Measurements from ENCODE around the gene NUP205.

Gene NUP205

DNA sequence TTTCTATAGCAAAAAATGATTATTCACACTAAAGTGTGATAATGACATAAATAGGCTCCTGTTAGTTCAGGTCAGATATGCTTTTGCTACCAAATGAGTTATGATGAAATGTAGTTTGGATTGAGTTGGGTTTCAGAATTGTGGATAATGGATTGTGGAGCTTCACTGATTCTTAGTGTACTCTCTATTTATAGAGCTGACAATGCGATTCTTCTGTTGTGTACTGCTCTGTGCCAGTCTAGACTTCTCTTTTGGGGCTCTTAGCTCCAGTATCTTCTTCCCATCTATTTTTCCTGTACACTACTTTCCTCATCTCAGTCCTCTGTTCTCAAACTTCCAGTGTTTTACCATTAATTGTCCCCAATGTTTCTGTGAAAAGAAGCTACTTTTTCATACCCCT is 112.1 kb downstream of the NUP205 start:
- TF ChIP-seq CTCF (IDR thresholded peaks at IDR 0.05; ENCODE audit: low read depth, low read length) = no peak
- no peak for TF ChIP-seq EZH2phosphoT487 (IDR thresholded peaks at IDR 0.05; ENCODE audit: low read depth)
- H3K4me3 ChIP-seq (ENCODE audit: low read length) = no peak overlapping the region
- H3K27ac ChIP-seq (ENCODE audit: low read length) = no peak overlapping the region
- H3K9me3 ChIP-seq (ENCODE audit: insufficient read depth, low read length) = no peaks in the 10 kb centered on the region
- no peak overlapping the region for H2AFZ ChIP-seq (ENCODE audit: low read depth, low read length)
- H3K9ac ChIP-seq (ENCODE audit: low read length) = no peak overlapping the region
- H3K4me1 ChIP-seq (ENCODE audit: low read length) = 0 out of 2 replicates have a peak, but pooled peaks cover 5% of the 10 kb centered on the region
- peaks cover 12% of the 10 kb centered on the region for H3K36me3 ChIP-seq (replicated peaks; ENCODE audit: low read depth, low read length)
- H3K79me2 ChIP-seq (ENCODE audit: low read length) = peaks cover 61% of the 10 kb centered on the region
- no peak overlapping the region for H3K4me2 ChIP-seq (ENCODE audit: low read length)
- peaks cover 11% of the 10 kb centered on the region; the same call in 1 of the 2 replicates for H4K20me1 ChIP-seq (ENCODE audit: insufficient read depth, low read length)
- H3K27me3 ChIP-seq (ENCODE audit: low read depth, low read length) = no peaks in the 10 kb centered on the region

- H4K20me1 ChIP-seq (ENCODE audit: insufficient read depth, low read length) = peaks cover 11% of the 10 kb centered on the region; the same call in 1 of the 2 replicates
- no peaks in the 10 kb centered on the region for H3K27me3 ChIP-seq (ENCODE audit: low read depth, low read length)
- H3K9me3 ChIP-seq (ENCODE audit: insufficient read depth, low read length) = no peaks in the 10 kb centered on the region
- peaks cover 14% of the 10 kb centered on the region for H3K36me3 ChIP-seq (replicated peaks; ENCODE audit: low read depth, low read length)
- H3K79me2 ChIP-seq (ENCODE audit: low read length) = peaks cover 57% of the 10 kb centered on the region
- H3K4me2 ChIP-seq (ENCODE audit: low read length) = no peak overlapping the region
- no peak overlapping the region for H2AFZ ChIP-seq (ENCODE audit: low read depth, low read length)
- H3K4me1 ChIP-seq (ENCODE audit: low read length) = 0 out of 2 replicates have a peak, but pooled peaks cover 5% of the 10 kb centered on the region
- H3K9ac ChIP-seq (ENCODE audit: low read length) = no peak overlapping the region
- TF ChIP-seq CTCF (IDR thresholded peaks at IDR 0.05; ENCODE audit: low read depth, low read length) = no peak
- TF ChIP-seq EZH2phosphoT487 (IDR thresholded peaks at IDR 0.05; ENCODE audit: low read depth) = no peak
- no peak overlapping the region for H3K4me3 ChIP-seq (ENCODE audit: low read length)
- H3K27ac ChIP-seq (ENCODE audit: low read length) = no peak overlapping the region
These were observed 112.5 kb downstream of the NUP205 start for GRCh38 chr7:135670179-135670578.

DNA sequence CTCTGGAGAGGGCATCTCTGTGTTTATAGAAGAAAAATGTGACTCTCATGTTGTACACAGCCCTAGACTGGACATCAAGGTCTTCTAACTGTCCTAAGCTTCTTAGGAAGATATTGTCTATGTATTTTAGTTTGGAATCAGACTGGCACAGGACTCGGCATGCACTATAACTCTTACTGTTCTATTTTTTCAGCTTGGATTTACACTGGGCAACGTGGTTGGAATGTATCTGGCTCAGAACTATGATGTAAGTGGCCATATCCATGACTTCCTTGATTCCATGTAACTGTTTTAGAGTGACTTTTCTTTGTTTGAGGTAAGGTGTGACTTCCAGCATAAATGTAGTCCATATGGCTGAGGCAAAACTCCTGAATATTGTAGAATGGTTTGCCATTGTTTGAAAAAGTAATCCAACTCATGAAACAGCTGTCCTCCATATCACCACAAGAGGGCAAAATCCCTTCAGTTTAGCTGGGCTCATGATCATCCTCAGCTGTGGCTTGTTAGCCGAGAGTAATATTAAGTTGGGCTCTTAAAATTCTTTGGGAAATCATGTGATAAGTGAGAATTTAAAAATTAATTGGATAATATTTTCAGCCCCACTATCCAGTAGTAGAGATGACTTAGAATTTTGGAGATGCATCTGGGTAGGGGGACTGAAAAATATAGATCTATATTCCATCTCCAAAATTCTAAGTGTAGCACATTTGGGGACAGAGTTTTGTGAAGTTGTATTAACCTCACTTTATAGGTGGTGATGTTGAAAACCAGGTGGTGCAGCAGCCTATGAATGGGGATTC is 115.0 kb downstream of the NUP205 start:
- peaks cover 35% of the 10 kb centered on the region for H3K79me2 ChIP-seq (ENCODE audit: low read length)
- peak; percentile 79 for TF ChIP-seq CTCF (IDR thresholded peaks at IDR 0.05; ENCODE audit: low read depth, low read length)
- no peak for TF ChIP-seq EZH2phosphoT487 (IDR thresholded peaks at IDR 0.05; ENCODE audit: low read depth)
- peaks cover 11% of the 10 kb centered on the region; the same call in 1 of the 2 replicates for H4K20me1 ChIP-seq (ENCODE audit: insufficient read depth, low read length)
- H3K4me1 ChIP-seq (ENCODE audit: low read length) = peaks cover 7% of the 10 kb centered on the region; the same call in 1 of the 2 replicates
- H3K4me2 ChIP-seq (ENCODE audit: low read length) = no peak overlapping the region
- no peak overlapping the region for H3K9ac ChIP-seq (ENCODE audit: low read length)
- H3K4me3 ChIP-seq (ENCODE audit: low read length) = no peak overlapping the region
- H3K36me3 ChIP-seq (replicated peaks; ENCODE audit: low read depth, low read length) = peaks cover 19% of the 10 kb centered on the region
- H3K9me3 ChIP-seq (ENCODE audit: insufficient read depth, low read length) = no peaks in the 10 kb centered on the region
- H3K27ac ChIP-seq (ENCODE audit: low read length) = no peak overlapping the region
- H3K27me3 ChIP-seq (ENCODE audit: low read depth, low read length) = no peaks in the 10 kb centered on the region
- no peak overlapping the region for H2AFZ ChIP-seq (ENCODE audit: low read depth, low read length)

DNA sequence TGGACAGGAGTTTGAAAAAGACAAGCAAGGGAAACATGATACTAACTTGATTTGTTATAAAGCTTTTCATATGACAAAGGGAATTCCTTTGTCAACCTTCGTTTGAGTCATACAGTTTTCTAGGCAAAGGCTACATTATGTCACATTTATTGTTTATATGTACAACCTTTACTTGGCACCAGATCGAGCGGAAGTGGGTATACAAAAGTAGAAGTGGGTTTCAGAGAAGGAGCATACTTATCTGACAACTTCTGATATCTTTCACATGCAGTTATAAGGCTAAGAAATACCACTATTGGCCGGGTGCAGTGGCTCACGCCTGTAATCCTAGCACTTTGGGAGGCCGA is 115.6 kb downstream of the NUP205 start:
- TF ChIP-seq CTCF (IDR thresholded peaks at IDR 0.05; ENCODE audit: low read depth, low read length) (no peak), EZH2phosphoT487 (IDR thresholded peaks at IDR 0.05; ENCODE audit: low read depth) (no peak)
- Histone ChIP-seq H3K79me2 (ENCODE audit: low read length) (peaks cover 29% of the 10 kb centered on the region), H3K36me3 (replicated peaks; ENCODE audit: low read depth, low read length) (peaks cover 17% of the 10 kb centered on the region), H3K4me1 (ENCODE audit: low read length) (peaks cover 13% of the 10 kb centered on the region; the same call in 1 of the 2 replicates), H3K4me3 (ENCODE audit: low read length) (no peak overlapping the region), H2AFZ (ENCODE audit: low read depth, low read length) (no peak overlapping the region), H3K9ac (ENCODE audit: low read length) (no peak overlapping the region), H4K20me1 (ENCODE audit: insufficient read depth, low read length) (peaks cover 11% of the 10 kb centered on the region; the same call in 1 of the 2 replicates), H3K27ac (ENCODE audit: low read length) (no peak overlapping the region), H3K27me3 (ENCODE audit: low read depth, low read length) (no peaks in the 10 kb centered on the region), H3K4me2 (ENCODE audit: low read length) (no peak overlapping the region), H3K9me3 (ENCODE audit: insufficient read depth, low read length) (no peaks in the 10 kb centered on the region)
